Hepatocyte (in vitro differentiated cells): ENCODE results near the gene LSAMP. TPM values are rescaled to one million over a fixed set of nuclear protein-coding genes. Genes with fewer than 3 reads are reported as not detected.

Source experiments
- DNase-seq: peaks from one replicate; pipeline ENCODE4 v3.0.0-alpha.2; 2016; ENCODE audit warnings: low spot score
- H2AFZ ChIP-seq: fragments of 200-600 bp; sonication (generic); 2 replicates; pipeline ENCODE4 v1.6.0; 2016; ENCODE audit warnings: antibody characterized with exemption, mild to moderate bottlenecking
- H3K27ac ChIP-seq: fragments of 200-600 bp; sonication (generic); 2 replicates; pipeline ENCODE4 v1.5.1; 2016; ENCODE audit warnings: mild to moderate bottlenecking
- H3K27me3 ChIP-seq: fragments of 200-600 bp; sonication (generic); 2 replicates; pipeline ENCODE4 v1.6.1; 2016
- H3K36me3 ChIP-seq: fragments of 200-600 bp; sonication (generic); replicated peaks from 2 replicates; pipeline ENCODE4 v1.5.1; 2016; ENCODE audit warnings: low read depth; ENCODE audit not compliant: insufficient read depth
- H3K4me1 ChIP-seq: fragments of 200-600 bp; sonication (generic); 2 replicates; pipeline ENCODE4 v1.5.1; 2016; ENCODE audit warnings: mild to moderate bottlenecking, moderate library complexity; ENCODE audit not compliant: insufficient read depth
- H3K4me2 ChIP-seq: fragments of 200-600 bp; sonication (generic); 2 replicates; pipeline ENCODE4 v1.6.0; 2016
- H3K4me3 ChIP-seq: fragments of 200-600 bp; sonication (generic); 2 replicates; pipeline ENCODE4 v1.5.1; 2016; ENCODE audit warnings: mild to moderate bottlenecking
- H3K79me2 ChIP-seq: fragments of 200-600 bp; sonication (generic); 2 replicates; pipeline ENCODE4 v1.6.0; 2017; ENCODE audit warnings: mild to moderate bottlenecking
- H3K9me2 ChIP-seq: fragments of 200-600 bp; sonication (generic); replicated peaks from 2 replicates; pipeline ENCODE4 v1.6.0; 2017; ENCODE audit warnings: mild to moderate bottlenecking; ENCODE audit not compliant: insufficient read depth
- H3K9me3 ChIP-seq: fragments of 200-600 bp; sonication (generic); 2 replicates; pipeline ENCODE4 v1.5.1; 2016; ENCODE audit warnings: low read depth, mild to moderate bottlenecking
- H4K20me1 ChIP-seq: fragments of 200-600 bp; sonication (generic); 2 replicates; pipeline ENCODE4 v1.6.0; 2016; ENCODE audit warnings: mild to moderate bottlenecking; ENCODE audit not compliant: insufficient read depth, poor library complexity, severe bottlenecking
- CTCF ChIP-seq: fragments of 200-600 bp; sonication (generic); IDR thresholded peaks from 2 replicates; pipeline ENCODE4 v1.5.1; 2016; ENCODE audit warnings: antibody characterized with exemption, mild to moderate bottlenecking; ENCODE audit not compliant: poor library complexity
- EZH2 ChIP-seq: fragments of 200-600 bp; sonication (generic); IDR thresholded peaks from 2 replicates; pipeline ENCODE4 v1.6.1; 2016; ENCODE audit warnings: antibody characterized with exemption, mild to moderate bottlenecking, borderline replicate concordance
- EZH2phosphoT487 ChIP-seq: fragments of 200-600 bp; sonication (generic); IDR thresholded peaks from one replicate; pipeline ENCODE4 v1.6.1; 2018; ENCODE audit warnings: antibody characterized with exemption, mild to moderate bottlenecking, low read depth, moderate library complexity; ENCODE audit not compliant: unreplicated experiment, severe bottlenecking
- WGBS: methylation state at CpG from one replicate; pipeline ENCODE4 v1.1.6; 2016; ENCODE audit warnings: low lambda C conversion rate; ENCODE audit errors: missing lambda C conversion rate; 5-methylcytosine and 5-hydroxymethylcytosine counted together
- polyA plus RNA-seq: library from polyadenylated mRNA; unstranded; fragments of >200 nt; fragmentation: Nextera tagmentation; extraction: Ambion mirVana; gene quantifications from 2 replicates; pipeline ENCODE4 v1.2.1, GENCODE V29; 2016
- total RNA-seq: library from RNA; depleted of rRNA; stranded (reverse); fragments of >200 nt; gene quantifications from 2 replicates; pipeline ENCODE4 v1.2.3, GENCODE V29; 2014

Gene LSAMP
- total and polyA plus RNA-seq, 2 experiments from 2014 or later, result 15.1 to 22.3 TPM

- Histone ChIP-seq H2AFZ (no peak overlapping the region), H3K79me2 (no peaks in the 10 kb centered on the region), H3K4me2 (no peak overlapping the region), H3K27ac (no peak overlapping the region), H3K9me2 (no peaks in the 10 kb centered on the region), H4K20me1 (no peaks in the 10 kb centered on the region), H3K27me3 (no peaks in the 10 kb centered on the region), H3K4me1 (no peaks in the 10 kb centered on the region), H3K9me3 (no peaks in the 10 kb centered on the region), H3K36me3 (no peaks in the 10 kb centered on the region), H3K4me3 (no peak overlapping the region)
- no peak for DNase-seq
- TF ChIP-seq EZH2 (no peak), CTCF (no peak), EZH2phosphoT487 (no peak)
- 92% methylated on average over 4 of the region's 4 CpGs for WGBS
Measured at GRCh38 chr3:115977866-115978265, 467.4 kb downstream of the LSAMP start.

GRCh38 chr3:115975796-115976195, 469.5 kb downstream of the LSAMP start:
- no peaks in the 10 kb centered on the region for H3K9me3 ChIP-seq
- H3K9me2 ChIP-seq, result no peaks in the 10 kb centered on the region
- H3K27ac ChIP-seq, result no peak overlapping the region
- TF ChIP-seq EZH2phosphoT487, result no peak
- no peak overlapping the region for H3K4me3 ChIP-seq
- 67% methylated on average over 1 of the region's 1 CpG for WGBS
- DNase-seq, result no peak
- H3K4me1 ChIP-seq, result no peaks in the 10 kb centered on the region
- H3K27me3 ChIP-seq, result no peaks in the 10 kb centered on the region
- peak overlapping the region; percentile 4 for H3K4me2 ChIP-seq
- no peaks in the 10 kb centered on the region for H3K79me2 ChIP-seq
- no peak overlapping the region for H2AFZ ChIP-seq
- no peaks in the 10 kb centered on the region for H3K36me3 ChIP-seq
- H4K20me1 ChIP-seq, result no peaks in the 10 kb centered on the region

- Histone ChIP-seq H4K20me1 (no peaks in the 10 kb centered on the region), H3K9me2 (no peaks in the 10 kb centered on the region), H3K4me3 (no peak overlapping the region), H3K27ac (no peak overlapping the region), H3K4me1 (no peaks in the 10 kb centered on the region), H3K79me2 (no peaks in the 10 kb centered on the region), H3K36me3 (no peaks in the 10 kb centered on the region), H3K4me2 (peak overlapping the region; percentile 4), H3K9me3 (no peaks in the 10 kb centered on the region), H2AFZ (no peak overlapping the region), H3K27me3 (no peaks in the 10 kb centered on the region)
- TF ChIP-seq CTCF, result no peak
- no peak for TF ChIP-seq EZH2phosphoT487
- TF ChIP-seq EZH2, result no peak
- peak; percentile 19 for DNase-seq
- 52% methylated on average over 3 of the region's 3 CpGs for WGBS
Measured at GRCh38 chr3:115975353-115975752, 469.9 kb downstream of the LSAMP start.

- H4K20me1 ChIP-seq, result no peaks in the 10 kb centered on the region
- H2AFZ ChIP-seq, result no peak overlapping the region
- no peak for DNase-seq
Measured at GRCh38 chr3:115974940-115975339, 470.3 kb downstream of the LSAMP start.

More at GRCh38 chr3:115974940-115975339, 470.3 kb downstream of the LSAMP start:
- H3K36me3 ChIP-seq, result no peaks in the 10 kb centered on the region
- H3K27ac ChIP-seq, result no peak overlapping the region
- no peak overlapping the region for H3K4me3 ChIP-seq
- no peaks in the 10 kb centered on the region for H3K9me2 ChIP-seq
- no peaks in the 10 kb centered on the region for H3K4me1 ChIP-seq
- TF ChIP-seq CTCF (no peak), EZH2phosphoT487 (no peak), EZH2 (no peak)
- no peaks in the 10 kb centered on the region for H3K79me2 ChIP-seq
- H3K27me3 ChIP-seq, result no peaks in the 10 kb centered on the region
- peak overlapping the region; percentile 4 for H3K4me2 ChIP-seq
- no peaks in the 10 kb centered on the region for H3K9me3 ChIP-seq
